ENCODE data around the gene COX8A. TPM values are rescaled to one million over a fixed set of nuclear protein-coding genes. Genes with fewer than 3 reads are reported as not detected.
"Not testable (repeated sequence)": the region's sequence is repeated elsewhere in the genome, so short reads cannot be mapped to it uniquely, and the experiment has no call there.

COX8A gene
- total RNA-seq, 1 experiment from 2014 or later, result 448 TPM

DNA sequence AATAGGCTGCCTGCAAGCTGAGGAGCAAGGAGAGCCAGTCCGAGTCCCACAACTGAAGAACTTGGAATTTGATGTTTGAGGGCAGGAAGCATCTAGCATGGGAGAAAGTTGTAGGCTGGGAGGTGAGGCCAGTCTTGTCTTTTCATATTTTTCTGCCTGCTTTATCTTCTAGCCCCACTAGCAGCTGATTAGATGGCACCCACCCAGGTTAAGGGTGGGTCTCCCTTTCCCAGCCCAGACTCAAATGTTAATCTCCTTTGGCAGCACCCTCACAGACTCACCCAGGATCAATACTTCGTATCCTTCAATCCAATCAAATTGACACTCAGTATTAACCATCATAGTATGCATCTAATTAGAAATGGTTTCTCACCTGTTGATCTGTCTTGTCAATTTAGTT, 5.0 kb upstream of the COX8A start:
- no peak overlapping the region for H3K4me3 ChIP-seq (ENCODE audit: low read depth, low read length)
- ChIA-PET CTCF (no interaction called here), POLR2A (no interaction called here)
- peaks cover 10% of the 10 kb centered on the region for H3K9me3 Mint-ChIP-seq (ENCODE audit: unreplicated experiment)
- no peak overlapping the region for H3K4me3 Mint-ChIP-seq (ENCODE audit: unreplicated experiment)
- no peak overlapping the region for H3K27ac Mint-ChIP-seq (ENCODE audit: unreplicated experiment)
- H3K27me3 ChIP-seq (replicated peaks; ENCODE audit: control insufficient read depth, insufficient read depth, low read length), result no peaks in the 10 kb centered on the region; the same call in 1 of the 2 replicates
- H3K4me1 ChIP-seq, result no peaks in the 10 kb centered on the region
- DNase-seq, result no peak
- peaks cover 6% of the 10 kb centered on the region for H3K4me1 Mint-ChIP-seq (ENCODE audit: low read depth, unreplicated experiment)
- no peaks in the 10 kb centered on the region for H3K27me3 Mint-ChIP-seq (ENCODE audit: insufficient read depth, unreplicated experiment)
- H3K9me3 ChIP-seq, result no peaks in the 10 kb centered on the region
- peaks cover 6% of the 10 kb centered on the region for H3K36me3 Mint-ChIP-seq (ENCODE audit: insufficient read depth, unreplicated experiment)
- TF ChIP-seq CTCF (IDR thresholded peaks at IDR 0.05; ENCODE audit: insufficient read depth in 1 of 2, low read depth in 1 of 2, low read length in 1 of 2, severe bottlenecking in 1 of 2, unreplicated experiment in 1 of 2), result no peak
- BruUV-seq (replicated peaks), result no TSS peak
- no peaks in the 10 kb centered on the region for H3K36me3 ChIP-seq (ENCODE audit: control insufficient read depth, insufficient read depth, low read length)
- intact Hi-C loops (cut with micrococcal nuclease; ENCODE audit: unreplicated experiment), result no loop called here

DNA sequence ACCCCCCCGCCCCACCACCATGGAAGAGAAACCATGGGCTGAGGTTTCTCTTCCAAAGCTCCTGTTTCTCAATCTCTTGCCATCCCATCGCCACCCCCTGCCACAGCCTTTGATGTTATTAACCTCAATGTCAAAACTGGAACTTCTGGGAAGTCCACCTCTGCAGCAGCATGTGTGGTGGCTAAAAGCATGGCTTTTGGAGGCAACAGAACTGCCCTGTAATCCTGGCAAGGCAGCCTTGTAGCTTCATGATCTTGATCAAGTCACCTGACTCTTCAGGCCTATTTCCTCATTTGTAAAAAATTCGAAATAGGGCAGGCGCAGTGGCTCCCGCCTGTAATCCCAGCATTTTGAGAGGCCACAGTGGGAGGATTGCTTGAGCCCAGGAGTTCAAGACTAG, 3.5 kb upstream of the COX8A start:
- Mint-ChIP-seq H3K4me1 (ENCODE audit: low read depth, unreplicated experiment) (peaks cover 10% of the 10 kb centered on the region), H3K4me3 (ENCODE audit: unreplicated experiment) (no peak overlapping the region), H3K27me3 (ENCODE audit: insufficient read depth, unreplicated experiment) (no peaks in the 10 kb centered on the region), H3K27ac (ENCODE audit: unreplicated experiment) (no peak overlapping the region), H3K36me3 (ENCODE audit: insufficient read depth, unreplicated experiment) (peaks cover 19% of the 10 kb centered on the region), H3K9me3 (ENCODE audit: unreplicated experiment) (peaks cover 10% of the 10 kb centered on the region)
- intact Hi-C loops (cut with micrococcal nuclease; ENCODE audit: unreplicated experiment), result no loop called here
- ChIA-PET CTCF (interaction anchor here (0.7 kb wide), 1 partner anchor 9 kb away, joined by 12 read pairs; no protein-coding TSS in a partner anchor), POLR2A (no interaction called here)
- Histone ChIP-seq H3K4me1 (peaks cover 6% of the 10 kb centered on the region; the same call in 1 of the 2 replicates), H3K4me3 (ENCODE audit: low read depth, low read length) (no peak overlapping the region), H3K27me3 (replicated peaks; ENCODE audit: control insufficient read depth, insufficient read depth, low read length) (no peaks in the 10 kb centered on the region; the same call in 1 of the 2 replicates), H3K9me3 (no peaks in the 10 kb centered on the region), H3K36me3 (ENCODE audit: control insufficient read depth, insufficient read depth, low read length) (no peaks in the 10 kb centered on the region)
- no peak for TF ChIP-seq CTCF (IDR thresholded peaks at IDR 0.05; ENCODE audit: insufficient read depth in 1 of 2, low read depth in 1 of 2, low read length in 1 of 2, severe bottlenecking in 1 of 2, unreplicated experiment in 1 of 2)
- BruUV-seq (replicated peaks), result no TSS peak
- no peak for DNase-seq

DNA sequence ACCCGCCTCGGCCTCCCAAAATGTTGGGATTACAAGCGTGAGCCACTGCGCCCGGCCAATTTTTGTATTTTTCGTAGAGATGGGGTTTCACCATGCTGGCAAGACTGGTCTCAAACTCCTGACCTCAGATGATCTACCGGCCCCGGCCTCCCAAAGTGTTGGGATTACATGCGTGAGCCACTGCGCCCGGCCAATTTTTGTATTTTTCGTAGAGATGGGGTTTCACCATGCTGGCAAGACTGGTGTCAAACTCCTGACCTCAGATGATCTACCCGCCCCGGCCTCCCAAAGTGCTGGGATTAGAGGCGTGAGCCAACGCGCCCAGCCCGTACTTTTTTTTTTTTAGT, 535 bp upstream of the COX8A start:
- not testable (repeated sequence) for H3K9me3 ChIP-seq; H3K36me3 ChIP-seq (ENCODE audit: control insufficient read depth, insufficient read depth, low read length); H3K27me3 ChIP-seq (replicated peaks; ENCODE audit: control insufficient read depth, insufficient read depth, low read length); DNase-seq; H3K9me3 Mint-ChIP-seq (ENCODE audit: unreplicated experiment); BruUV-seq (replicated peaks); H3K27me3 Mint-ChIP-seq (ENCODE audit: insufficient read depth, unreplicated experiment)
- ChIA-PET CTCF (interaction anchor here (0.6 to 1.2 kb wide), 4 partner anchors 28 to 139 kb away, joined by 3 to 8 read pairs (median 6); partner anchors contain the start of gene MARK2), POLR2A (interaction anchor here (0.6 to 1.3 kb wide), 5 partner anchors 29 to 1641 kb away, joined by 3 read pairs; partner anchors contain the start of genes NAA40, PCNX3 and RTN3)
- Mint-ChIP-seq H3K4me3 (ENCODE audit: unreplicated experiment) (peak overlapping the region; percentile 99), H3K4me1 (ENCODE audit: low read depth, unreplicated experiment) (peaks cover 17% of the 10 kb centered on the region), H3K36me3 (ENCODE audit: insufficient read depth, unreplicated experiment) (peaks cover 45% of the 10 kb centered on the region), H3K27ac (ENCODE audit: unreplicated experiment) (peak overlapping the region; percentile 99)
- intact Hi-C loops (cut with micrococcal nuclease; ENCODE audit: unreplicated experiment), result loop anchor here (1.0 to 2.0 kb wide), 2 partner anchors 12 to 35 kb away; partner anchors contain the start of genes NAA40 and OTUB1
- H3K4me3 ChIP-seq (ENCODE audit: low read depth, low read length), result peak overlapping the region; percentile 32
- H3K4me1 ChIP-seq, result peaks cover 11% of the 10 kb centered on the region; the same call in 1 of the 2 replicates
